ENCODE results near the gene EPS8L2. TPM values are rescaled to one million over a fixed set of nuclear protein-coding genes. Genes with fewer than 3 reads are reported as not detected.
"Not testable (repeated sequence)": the region's sequence is repeated elsewhere in the genome, so short reads cannot be mapped to it uniquely, and the experiment has no call there.

The EPS8L2 gene
- total RNA-seq, 1 experiment from 2014 or later, result 0.90 TPM

- intact Hi-C loops (cut with micrococcal nuclease; ENCODE audit: unreplicated experiment), result no loop called here
- no peak for TF ChIP-seq EZH2 (IDR thresholded peaks at IDR 0.05; ENCODE audit: borderline replicate concordance, low read depth, low read length, poor library complexity, severe bottlenecking)
- TF ChIP-seq, protein P1, sequence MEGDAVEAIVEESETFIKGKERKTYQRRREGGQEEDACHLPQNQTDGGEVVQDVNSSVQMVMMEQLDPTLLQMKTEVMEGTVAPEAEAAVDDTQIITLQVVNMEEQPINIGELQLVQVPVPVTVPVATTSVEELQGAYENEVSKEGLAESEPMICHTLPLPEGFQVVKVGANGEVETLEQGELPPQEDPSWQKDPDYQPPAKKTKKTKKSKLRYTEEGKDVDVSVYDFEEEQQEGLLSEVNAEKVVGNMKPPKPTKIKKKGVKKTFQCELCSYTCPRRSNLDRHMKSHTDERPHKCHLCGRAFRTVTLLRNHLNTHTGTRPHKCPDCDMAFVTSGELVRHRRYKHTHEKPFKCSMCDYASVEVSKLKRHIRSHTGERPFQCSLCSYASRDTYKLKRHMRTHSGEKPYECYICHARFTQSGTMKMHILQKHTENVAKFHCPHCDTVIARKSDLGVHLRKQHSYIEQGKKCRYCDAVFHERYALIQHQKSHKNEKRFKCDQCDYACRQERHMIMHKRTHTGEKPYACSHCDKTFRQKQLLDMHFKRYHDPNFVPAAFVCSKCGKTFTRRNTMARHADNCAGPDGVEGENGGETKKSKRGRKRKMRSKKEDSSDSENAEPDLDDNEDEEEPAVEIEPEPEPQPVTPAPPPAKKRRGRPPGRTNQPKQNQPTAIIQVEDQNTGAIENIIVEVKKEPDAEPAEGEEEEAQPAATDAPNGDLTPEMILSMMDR (conservative IDR thresholded peaks at IDR 0.05; ENCODE audit: low read depth, low read length), result no peak
- BruUV-seq (replicated peaks), result no TSS peak
- H3K27me3 ChIP-seq (replicated peaks; ENCODE audit: insufficient read depth, low read depth, low read length, poor library complexity), result no peaks in the 10 kb centered on the region
- no peak for DNase-seq (ENCODE audit: low spot score)
- POLR2A ChIA-PET (ENCODE audit: low non-redundant PET), result no interaction called here
- no peak overlapping the region for H3K4me3 ChIP-seq (ENCODE audit: low read depth, low read length, poor library complexity, severe bottlenecking)
- H3K9me3 ChIP-seq (ENCODE audit: low read depth, low read length, poor library complexity, severe bottlenecking), result no peaks in the 10 kb centered on the region
- no peak overlapping the region for H3K27ac ChIP-seq (ENCODE audit: low read depth, low read length, poor library complexity, severe bottlenecking)
- H3K36me3 ChIP-seq (ENCODE audit: insufficient read depth, low read length, poor library complexity, severe bottlenecking), result peaks cover 42% of the 10 kb centered on the region
- peaks cover 10% of the 10 kb centered on the region for H3K4me1 ChIP-seq (ENCODE audit: insufficient read depth, low read length, poor library complexity, severe bottlenecking)
- CTCF ChIA-PET, result no interaction called here
These were observed 17.4 kb upstream of the EPS8L2 start for GRCh38 chr11:688681-689080.

- ChIA-PET CTCF (no interaction called here), POLR2A (ENCODE audit: low non-redundant PET) (no interaction called here)
- peaks cover 34% of the 10 kb centered on the region for H3K36me3 ChIP-seq (ENCODE audit: insufficient read depth, low read length, poor library complexity, severe bottlenecking)
- peaks cover 16% of the 10 kb centered on the region for H3K4me1 ChIP-seq (ENCODE audit: insufficient read depth, low read length, poor library complexity, severe bottlenecking)
- DNase-seq (ENCODE audit: low spot score), result no peak
- BruUV-seq (replicated peaks), result no TSS peak
- intact Hi-C loops (cut with micrococcal nuclease; ENCODE audit: unreplicated experiment), result no loop called here
- H3K27me3 ChIP-seq (replicated peaks; ENCODE audit: insufficient read depth, low read depth, low read length, poor library complexity), result no peaks in the 10 kb centered on the region
- H3K9me3 ChIP-seq (ENCODE audit: low read depth, low read length, poor library complexity, severe bottlenecking), result no peaks in the 10 kb centered on the region
- no peak overlapping the region for H3K4me3 ChIP-seq (ENCODE audit: low read depth, low read length, poor library complexity, severe bottlenecking)
- H3K27ac ChIP-seq (ENCODE audit: low read depth, low read length, poor library complexity, severe bottlenecking), result no peak overlapping the region
- TF ChIP-seq, protein P1 (conservative IDR thresholded peaks at IDR 0.05; ENCODE audit: low read depth, low read length), result no peak
- TF ChIP-seq EZH2 (IDR thresholded peaks at IDR 0.05; ENCODE audit: borderline replicate concordance, low read depth, low read length, poor library complexity, severe bottlenecking), result no peak
These were observed 16.4 kb upstream of the EPS8L2 start for GRCh38 chr11:689625-690024.

GRCh38 chr11:690244-690643 is 15.8 kb upstream of the EPS8L2 start:
- Histone ChIP-seq H3K36me3 (ENCODE audit: insufficient read depth, low read length, poor library complexity, severe bottlenecking) (peaks cover 31% of the 10 kb centered on the region), H3K4me1 (ENCODE audit: insufficient read depth, low read length, poor library complexity, severe bottlenecking) (peaks cover 16% of the 10 kb centered on the region)
- H3K27me3 ChIP-seq (replicated peaks; ENCODE audit: insufficient read depth, low read depth, low read length, poor library complexity); H3K27ac ChIP-seq (ENCODE audit: low read depth, low read length, poor library complexity, severe bottlenecking); H3K4me3 ChIP-seq (ENCODE audit: low read depth, low read length, poor library complexity, severe bottlenecking); BruUV-seq (replicated peaks); H3K9me3 ChIP-seq (ENCODE audit: low read depth, low read length, poor library complexity, severe bottlenecking); CTCF ChIA-PET; DNase-seq (ENCODE audit: low spot score); intact Hi-C loops (cut with micrococcal nuclease; ENCODE audit: unreplicated experiment); POLR2A ChIA-PET (ENCODE audit: low non-redundant PET): not testable (repeated sequence)

GRCh38 chr11:690738-691633 is 15.0 kb upstream of the EPS8L2 start:
- Histone ChIP-seq H3K27ac (ENCODE audit: low read depth, low read length, poor library complexity, severe bottlenecking) (no peak overlapping the region), H3K4me3 (ENCODE audit: low read depth, low read length, poor library complexity, severe bottlenecking) (no peak overlapping the region), H3K9me3 (ENCODE audit: low read depth, low read length, poor library complexity, severe bottlenecking) (no peaks in the 10 kb centered on the region), H3K27me3 (replicated peaks; ENCODE audit: insufficient read depth, low read depth, low read length, poor library complexity) (no peaks in the 10 kb centered on the region), H3K4me1 (ENCODE audit: insufficient read depth, low read length, poor library complexity, severe bottlenecking) (peaks cover 16% of the 10 kb centered on the region), H3K36me3 (ENCODE audit: insufficient read depth, low read length, poor library complexity, severe bottlenecking) (peaks cover 26% of the 10 kb centered on the region)
- POLR2A ChIA-PET (ENCODE audit: low non-redundant PET), result no interaction called here
- intact Hi-C loops (cut with micrococcal nuclease; ENCODE audit: unreplicated experiment), result no loop called here
- CTCF ChIA-PET, result no interaction called here
- no peak for DNase-seq (ENCODE audit: low spot score)
- no TSS peak for BruUV-seq (replicated peaks)
- no peak for TF ChIP-seq EZH2 (IDR thresholded peaks at IDR 0.05; ENCODE audit: borderline replicate concordance, low read depth, low read length, poor library complexity, severe bottlenecking)
- TF ChIP-seq, protein P1 (conservative IDR thresholded peaks at IDR 0.05; ENCODE audit: low read depth, low read length), result no peak

Data from A673 (cell line).